CD8-positive, alpha-beta memory T cell (primary cell): Measurements from ENCODE around the gene MSI2. TPM values are rescaled to one million over a fixed set of nuclear protein-coding genes. Genes with fewer than 3 reads are reported as not detected.

Experiments used
- CTCF ChIA-PET: fragments of 350-600 bp; sonication (Branson Sonifier 250); formaldehyde crosslinking; loops from one replicate; lab custom pipeline; 2021; ENCODE audit warnings: antibody characterized with exemption; lab: Charles Lee
- POLR2A ChIA-PET: fragments of 350-600 bp; sonication (Branson Sonifier 250); formaldehyde crosslinking; loops from one replicate; lab custom pipeline; 2021; ENCODE audit warnings: antibody characterized with exemption; lab: Charles Lee
- DNase-seq, 5 donors: peaks; one replicate each; pipeline versions ENCODE4 v3.0.0 to v3.0.0-alpha.2; 2020 to 2022; ENCODE audit warnings: mixed read lengths in 1 of 5
- H3K27ac ChIP-seq: one replicate; pipeline ENCODE4 v1.7.0; 2013; ENCODE audit warnings: low read depth, mild to moderate bottlenecking, low read length, moderate library complexity
- H3K27me3 ChIP-seq: 2 replicates; pipeline ENCODE4 v1.7.0; 2013; ENCODE audit warnings: low read length, mild to moderate bottlenecking; ENCODE audit not compliant: insufficient read depth, poor library complexity, severe bottlenecking
- H3K36me3 ChIP-seq: 2 replicates; pipeline ENCODE4 v1.7.0; 2013; ENCODE audit warnings: mild to moderate bottlenecking, low read length, moderate library complexity; ENCODE audit not compliant: insufficient read depth
- H3K4me1 ChIP-seq: 2 replicates; pipeline ENCODE4 v1.7.0; 2013; ENCODE audit warnings: mild to moderate bottlenecking, low read length, moderate library complexity; ENCODE audit not compliant: insufficient read depth
- H3K4me3 ChIP-seq: 2 replicates; pipeline ENCODE4 v1.7.0; 2013; ENCODE audit warnings: mild to moderate bottlenecking, low read length
- H3K9me3 ChIP-seq: 2 replicates; pipeline ENCODE4 v1.7.0; 2013; ENCODE audit warnings: mild to moderate bottlenecking, low read length
- H3K27ac Mint-ChIP-seq, 8 donors: one replicate each; pipeline ENCODE4 v1.8.0; 2020 to 2021; ENCODE audit warnings: mixed read lengths in 8 of 8, mild to moderate bottlenecking in 6 of 8, inconsistent platforms in 3 of 8, moderate library complexity in 3 of 8
- H3K27me3 Mint-ChIP-seq, 2 donors: one replicate each; pipeline ENCODE4 v1.8.0; 2020 to 2021; ENCODE audit warnings: mixed read lengths in 2 of 2, mild to moderate bottlenecking in 1 of 2, moderate library complexity in 1 of 2
- H3K36me3 Mint-ChIP-seq, 3 donors: one replicate each; pipeline ENCODE4 v1.8.0; 2020 to 2021; ENCODE audit warnings: mixed read lengths in 3 of 3, inconsistent platforms in 1 of 3, mild to moderate bottlenecking in 1 of 3
- H3K4me1 Mint-ChIP-seq, 3 donors: one replicate each; pipeline ENCODE4 v1.8.0; 2020 to 2021; ENCODE audit warnings: mixed read lengths in 3 of 3, inconsistent platforms in 1 of 3, mild to moderate bottlenecking in 1 of 3
- H3K4me3 Mint-ChIP-seq, 7 donors: one replicate each; pipeline ENCODE4 v1.8.0; 2020 to 2021; ENCODE audit warnings: mixed read lengths in 7 of 7, mild to moderate bottlenecking in 6 of 7, moderate library complexity in 4 of 7, inconsistent platforms in 2 of 7
- H3K9me3 Mint-ChIP-seq, 5 donors: one replicate each; pipeline ENCODE4 v1.8.0; 2020 to 2022; ENCODE audit warnings: mixed read lengths in 5 of 5, mild to moderate bottlenecking in 3 of 5, moderate library complexity in 2 of 5, inconsistent platforms in 1 of 5
- polyA plus RNA-seq: library from polyadenylated mRNA; unstranded; fragments of 300-500 nt; fragmentation: Illumina TruSeq; gene quantifications from one replicate; pipeline ENCODE4 v1.2.3, GENCODE V29; 2021
- total RNA-seq, 2 experiments: library from RNA; stranded (reverse); gene quantifications; one replicate each; pipeline ENCODE4 v1.2.3, GENCODE V29; 2021

Gene MSI2
- total and polyA plus RNA-seq, 3 experiments from 2014 or later: 2.3 to 58.0 (median 57.1) TPM

DNA sequence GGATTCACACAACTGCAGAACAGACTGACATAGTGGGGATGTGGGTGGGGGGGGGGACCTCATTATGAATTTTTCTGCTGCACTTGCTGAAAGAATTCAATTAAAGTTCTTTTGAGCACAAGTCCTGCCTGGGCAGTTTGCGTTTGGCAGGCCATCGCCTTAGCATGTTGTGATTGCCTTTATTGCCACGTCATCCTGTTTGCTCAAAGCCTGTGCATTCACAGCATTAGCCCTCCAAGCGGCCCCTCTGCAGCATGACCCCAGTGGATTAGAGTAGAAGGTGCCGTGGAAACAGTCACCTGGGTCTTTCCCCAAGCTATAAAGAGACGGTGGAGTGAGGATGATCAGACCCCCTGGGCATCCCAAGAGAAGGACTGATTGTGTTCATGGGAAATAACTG, 17.2 kb downstream of the MSI2 start:
- Histone ChIP-seq H3K27me3 (no peaks in the 10 kb centered on the region), H3K4me1 (no peaks in the 10 kb centered on the region), H3K27ac (no peak overlapping the region), H3K36me3 (peaks cover 4% of the 10 kb centered on the region), H3K4me3 (no peak overlapping the region), H3K9me3 (no peaks in the 10 kb centered on the region)
- peak overlapping the region in 1 of 8 donors; percentile 27 for H3K27ac Mint-ChIP-seq
- CTCF ChIA-PET: no interaction called here
- no peak overlapping the region for H3K4me3 Mint-ChIP-seq
- H3K36me3 Mint-ChIP-seq: peaks cover 0 to 90% (median 24%) of the 10 kb centered on the region in 3 donors
- DNase-seq: no peak
- H3K4me1 Mint-ChIP-seq: peaks cover 53 to 76% (median 73%) of the 10 kb centered on the region in 3 donors
- no peaks in the 10 kb centered on the region for H3K9me3 Mint-ChIP-seq
- POLR2A ChIA-PET: no interaction called here
- no peaks in the 10 kb centered on the region for H3K27me3 Mint-ChIP-seq

DNA sequence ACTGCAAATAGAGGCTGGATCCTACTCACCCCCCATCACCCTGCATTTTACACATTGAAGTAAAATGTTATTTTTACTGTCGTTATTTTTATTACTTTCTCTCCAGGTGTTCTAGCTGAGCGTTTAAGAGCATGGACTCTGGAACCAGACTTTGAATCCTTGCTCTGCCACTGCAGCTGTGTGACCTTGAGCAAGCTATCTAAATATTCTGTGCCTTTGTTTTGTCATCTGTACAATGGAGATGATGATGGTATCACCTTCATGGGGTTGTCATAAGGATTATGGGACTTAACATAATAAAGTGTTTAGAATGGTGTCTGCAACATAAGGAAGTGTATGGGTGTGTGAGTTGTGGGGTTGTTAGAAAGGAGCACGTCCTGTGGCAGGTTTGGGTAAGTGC, 17.8 kb downstream of the MSI2 start:
- peaks cover 4% of the 10 kb centered on the region for H3K36me3 ChIP-seq
- no peaks in the 10 kb centered on the region for H3K27me3 ChIP-seq
- no peaks in the 10 kb centered on the region for H3K9me3 ChIP-seq
- no peaks in the 10 kb centered on the region for H3K27me3 Mint-ChIP-seq
- H3K9me3 Mint-ChIP-seq: no peaks in the 10 kb centered on the region
- ChIA-PET CTCF (no interaction called here), POLR2A (no interaction called here)
- H3K4me3 ChIP-seq: no peak overlapping the region
- peaks cover 0 to 91% (median 23%) of the 10 kb centered on the region in 3 donors for H3K36me3 Mint-ChIP-seq
- no peak overlapping the region for H3K27ac ChIP-seq
- no peak for DNase-seq
- peak overlapping the region in 1 of 8 donors; percentile 27 for H3K27ac Mint-ChIP-seq
- H3K4me3 Mint-ChIP-seq: no peak overlapping the region
- no peaks in the 10 kb centered on the region for H3K4me1 ChIP-seq
- H3K4me1 Mint-ChIP-seq: peaks cover 53 to 78% (median 74%) of the 10 kb centered on the region in 3 donors

DNA sequence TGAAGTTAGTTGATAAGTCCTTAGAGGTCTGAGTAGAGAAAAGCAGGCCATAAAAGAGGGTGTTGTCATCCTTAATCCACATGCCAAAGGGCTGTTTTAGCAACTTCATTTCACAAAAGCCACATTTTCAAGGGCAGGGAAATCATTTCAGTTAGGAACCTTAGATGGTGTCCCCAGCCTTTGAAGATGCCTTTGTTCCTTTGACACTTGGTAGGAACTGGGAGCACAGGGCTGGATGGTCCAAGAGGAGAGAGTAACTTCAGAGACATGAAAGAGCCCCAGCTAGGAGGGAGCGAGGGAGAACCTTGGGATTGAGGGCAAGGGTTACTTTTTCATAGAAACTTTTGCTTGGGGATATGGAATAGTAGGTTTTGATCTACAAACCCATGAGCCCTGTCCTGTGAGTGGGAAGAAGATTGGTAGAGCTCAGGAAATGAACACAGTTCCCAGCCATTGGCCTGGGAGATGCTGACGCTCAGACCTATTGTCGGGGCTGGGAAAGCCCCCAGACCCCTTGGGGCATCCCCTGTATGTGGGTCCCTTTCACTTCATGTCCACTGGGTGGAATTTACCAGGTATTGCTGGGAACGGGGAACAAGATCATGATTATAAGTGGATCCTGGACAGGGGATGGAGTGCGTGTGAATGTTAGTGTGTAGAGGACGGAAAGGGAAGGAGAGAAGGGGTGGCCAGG, 18.9 kb downstream of the MSI2 start:
- H3K4me1 ChIP-seq: no peaks in the 10 kb centered on the region
- H3K27me3 ChIP-seq: no peaks in the 10 kb centered on the region
- Mint-ChIP-seq H3K36me3 (peaks cover 0 to 90% (median 17%) of the 10 kb centered on the region in 3 donors), H3K9me3 (no peaks in the 10 kb centered on the region), H3K4me1 (peaks cover 51 to 75% (median 75%) of the 10 kb centered on the region in 3 donors), H3K27ac (peak overlapping the region in 4 of 8 donors; percentile 14 to 77 (median 54)), H3K4me3 (no peak overlapping the region), H3K27me3 (no peaks in the 10 kb centered on the region)
- CTCF ChIA-PET: no interaction called here
- peaks cover 4% of the 10 kb centered on the region for H3K36me3 ChIP-seq
- POLR2A ChIA-PET: no interaction called here
- no peak for DNase-seq
- H3K9me3 ChIP-seq: no peaks in the 10 kb centered on the region
- no peak overlapping the region for H3K27ac ChIP-seq
- H3K4me3 ChIP-seq: no peak overlapping the region

DNA sequence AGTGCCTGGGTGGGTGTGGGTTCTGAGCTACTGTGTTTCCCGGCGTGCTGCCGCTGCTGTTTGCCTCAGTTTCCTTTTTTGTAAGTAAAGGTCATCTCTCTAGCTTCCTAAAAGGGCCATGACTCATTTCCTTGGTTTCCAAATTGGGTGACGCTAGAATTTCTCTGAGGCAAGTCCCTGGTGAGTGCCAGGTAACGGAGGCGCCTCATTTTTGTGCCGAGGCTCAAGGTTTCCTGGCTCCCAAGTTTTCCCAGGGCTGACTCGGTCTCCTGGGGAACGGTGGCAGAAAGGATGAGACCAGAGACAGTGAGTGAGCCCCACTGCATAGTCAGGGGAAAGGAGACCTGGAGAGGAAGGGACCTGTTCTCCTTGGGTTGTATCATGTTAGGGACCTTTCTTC, 20.3 kb downstream of the MSI2 start:
- ChIA-PET POLR2A (no interaction called here), CTCF (no interaction called here)
- Histone ChIP-seq H3K27me3 (no peaks in the 10 kb centered on the region), H3K4me3 (no peak overlapping the region), H3K27ac (no peak overlapping the region), H3K36me3 (peaks cover 4% of the 10 kb centered on the region), H3K9me3 (no peaks in the 10 kb centered on the region), H3K4me1 (peaks cover 10% of the 10 kb centered on the region)
- H3K9me3 Mint-ChIP-seq: no peaks in the 10 kb centered on the region
- H3K4me3 Mint-ChIP-seq: no peak overlapping the region
- peaks cover 0 to 85% (median 17%) of the 10 kb centered on the region in 3 donors for H3K36me3 Mint-ChIP-seq
- no peaks in the 10 kb centered on the region for H3K27me3 Mint-ChIP-seq
- no peak for DNase-seq
- peaks cover 50 to 75% (median 74%) of the 10 kb centered on the region in 3 donors for H3K4me1 Mint-ChIP-seq
- no peak overlapping the region for H3K27ac Mint-ChIP-seq

DNA sequence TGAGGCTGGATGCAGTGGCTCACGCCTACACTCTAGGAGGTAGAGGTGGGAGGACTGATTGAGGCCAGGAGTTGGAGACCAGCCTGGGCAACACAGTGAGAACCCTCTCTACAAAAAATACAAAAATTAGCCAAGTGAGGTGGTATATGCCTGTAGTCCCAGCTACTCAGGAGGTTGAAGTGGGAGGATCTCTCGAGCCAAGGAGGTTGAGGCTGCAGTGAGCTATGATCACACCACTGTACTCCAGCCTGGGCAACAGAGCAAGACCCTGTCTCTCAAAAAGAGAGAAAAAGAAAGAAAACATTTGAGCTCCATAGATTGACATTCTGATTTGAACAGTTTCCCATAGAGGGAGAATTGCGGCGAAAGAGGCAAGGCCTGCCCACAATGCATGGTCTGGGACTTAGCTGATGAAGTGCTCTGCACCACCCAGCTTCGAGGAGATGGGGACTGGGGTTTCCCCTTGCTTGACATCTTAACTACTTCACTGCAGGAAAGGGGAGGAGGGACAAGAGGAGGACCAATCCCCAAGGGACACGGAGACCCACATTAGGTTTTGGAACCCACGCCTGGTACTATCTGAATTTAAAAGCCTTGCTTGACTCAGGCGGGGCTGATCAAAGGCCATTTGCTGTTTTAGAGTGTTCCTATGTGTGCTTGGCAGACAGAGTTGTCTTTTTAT, 21.7 kb downstream of the MSI2 start:
- H3K4me1 ChIP-seq: peaks cover 22% of the 10 kb centered on the region
- H3K9me3 Mint-ChIP-seq: no peaks in the 10 kb centered on the region
- no peaks in the 10 kb centered on the region for H3K27me3 Mint-ChIP-seq
- POLR2A ChIA-PET: interaction anchor here (0.6 kb wide), 1 partner anchor 20 kb away, joined by 7 read pairs; no protein-coding TSS in a partner anchor
- peaks cover 0 to 80% (median 13%) of the 10 kb centered on the region in 3 donors for H3K36me3 Mint-ChIP-seq
- H3K27ac Mint-ChIP-seq: peak overlapping the region in 4 of 8 donors; percentile 2 to 45 (median 27)
- no peak overlapping the region for H3K4me3 ChIP-seq
- H3K9me3 ChIP-seq: no peaks in the 10 kb centered on the region
- H3K36me3 ChIP-seq: peaks cover 4% of the 10 kb centered on the region
- no peak overlapping the region for H3K27ac ChIP-seq
- DNase-seq: no peak
- H3K27me3 ChIP-seq: no peaks in the 10 kb centered on the region
- CTCF ChIA-PET: interaction anchor here (3.1 kb wide), 1 partner anchor 34 kb away, joined by 13 read pairs; no protein-coding TSS in a partner anchor
- H3K4me1 Mint-ChIP-seq: peaks cover 55 to 73% (median 72%) of the 10 kb centered on the region in 3 donors
- H3K4me3 Mint-ChIP-seq: no peak overlapping the region

DNA sequence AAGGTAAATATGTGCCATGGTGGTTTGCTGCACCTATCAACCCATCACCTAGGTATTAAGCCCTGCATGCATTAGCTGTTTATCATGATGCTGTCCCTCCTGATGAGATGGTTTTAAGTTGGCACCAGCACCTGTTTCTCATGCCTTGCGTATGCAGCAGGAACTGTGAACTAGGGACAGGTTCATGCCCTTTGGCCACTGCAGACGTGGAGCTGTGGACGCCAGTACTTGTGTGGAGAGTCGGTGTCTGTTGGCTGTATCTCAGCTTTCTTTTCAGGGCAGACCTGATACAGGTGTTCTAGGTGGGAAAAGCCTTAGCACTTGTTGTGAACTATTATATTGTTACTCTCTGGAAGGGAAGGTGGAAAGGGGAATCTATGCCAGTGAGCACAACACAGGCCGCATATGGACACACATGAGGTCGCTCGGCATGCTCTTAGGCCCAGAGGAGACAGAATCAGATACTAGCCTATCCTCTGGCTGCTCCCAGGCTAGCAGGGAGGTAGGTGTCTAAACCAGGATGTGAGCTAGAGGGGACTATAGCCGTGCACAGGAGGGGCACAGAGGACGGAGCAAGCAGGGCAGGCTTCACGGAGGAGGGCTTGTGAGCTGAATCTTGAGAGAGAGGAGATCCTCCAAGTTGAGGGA, 22.5 kb downstream of the MSI2 start:
- Histone ChIP-seq H3K27ac (no peak overlapping the region), H3K9me3 (no peaks in the 10 kb centered on the region), H3K4me3 (no peak overlapping the region), H3K4me1 (peaks cover 24% of the 10 kb centered on the region), H3K27me3 (no peaks in the 10 kb centered on the region), H3K36me3 (peaks cover under 1% of the 10 kb centered on the region)
- peaks cover 62 to 81% (median 80%) of the 10 kb centered on the region in 3 donors for H3K4me1 Mint-ChIP-seq
- H3K4me3 Mint-ChIP-seq: no peak overlapping the region
- H3K27ac Mint-ChIP-seq: peak overlapping the region in 4 of 8 donors; percentile 3 to 79 (median 22)
- ChIA-PET CTCF (interaction anchor here (3.1 kb wide), 1 partner anchor 35 kb away, joined by 13 read pairs; no protein-coding TSS in a partner anchor), POLR2A (no interaction called here)
- DNase-seq: no peak
- no peaks in the 10 kb centered on the region for H3K27me3 Mint-ChIP-seq
- H3K36me3 Mint-ChIP-seq: peaks cover 0 to 78% (median 15%) of the 10 kb centered on the region in 3 donors
- no peaks in the 10 kb centered on the region for H3K9me3 Mint-ChIP-seq

DNA sequence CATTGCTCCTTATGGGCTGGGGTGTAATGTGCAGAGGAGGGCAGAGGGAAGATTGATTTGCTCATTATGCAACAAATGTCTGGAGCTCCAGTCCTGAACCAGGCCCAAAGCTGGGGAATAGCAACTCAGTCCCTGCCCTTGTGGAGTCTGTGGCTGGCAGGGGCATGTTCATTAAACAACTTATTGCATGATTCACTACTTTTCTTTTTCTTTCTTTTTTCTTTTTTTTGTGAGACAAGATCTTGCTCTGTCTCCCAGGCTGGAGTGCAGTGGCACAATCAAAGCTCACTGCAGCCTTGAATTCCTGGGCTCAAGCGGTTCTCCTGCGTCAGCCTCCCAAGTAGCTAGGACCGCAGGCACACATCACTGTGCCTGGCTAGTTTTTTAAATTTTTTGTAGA, 23.1 kb downstream of the MSI2 start:
- H3K9me3 Mint-ChIP-seq: no peaks in the 10 kb centered on the region
- CTCF ChIA-PET: interaction anchor here (3.1 kb wide), 1 partner anchor 36 kb away, joined by 13 read pairs; no protein-coding TSS in a partner anchor
- Histone ChIP-seq H3K4me1 (peaks cover 27% of the 10 kb centered on the region), H3K36me3 (no peaks in the 10 kb centered on the region), H3K9me3 (no peaks in the 10 kb centered on the region), H3K27ac (no peak overlapping the region), H3K4me3 (no peak overlapping the region), H3K27me3 (no peaks in the 10 kb centered on the region)
- DNase-seq: no peak
- no peaks in the 10 kb centered on the region for H3K27me3 Mint-ChIP-seq
- no peak overlapping the region for H3K4me3 Mint-ChIP-seq
- H3K4me1 Mint-ChIP-seq: peaks cover 64 to 83% (median 82%) of the 10 kb centered on the region in 3 donors
- peaks cover 0 to 77% (median 10%) of the 10 kb centered on the region in 3 donors for H3K36me3 Mint-ChIP-seq
- peak overlapping the region in 2 of 8 donors; percentile 15 to 21 for H3K27ac Mint-ChIP-seq
- POLR2A ChIA-PET: no interaction called here
